GM18505 (cell line): ENCODE data around the gene COL4A3.

ENCODE experiments used
- ATAC-seq: cut with Tn5 transposase; IDR thresholded peaks from one replicate; pipeline ENCODE4 v1.9.1; 2021; ENCODE audit not compliant: unreplicated experiment
- POLR2A ChIP-seq: IDR thresholded peaks from 4 replicates; pipeline ENCODE4 v1.6.1; 2011; ENCODE audit warnings: borderline replicate concordance; ENCODE audit not compliant: insufficient read depth, insufficient read length; ENCODE audit errors: extremely low read depth

COL4A3 gene

DNA sequence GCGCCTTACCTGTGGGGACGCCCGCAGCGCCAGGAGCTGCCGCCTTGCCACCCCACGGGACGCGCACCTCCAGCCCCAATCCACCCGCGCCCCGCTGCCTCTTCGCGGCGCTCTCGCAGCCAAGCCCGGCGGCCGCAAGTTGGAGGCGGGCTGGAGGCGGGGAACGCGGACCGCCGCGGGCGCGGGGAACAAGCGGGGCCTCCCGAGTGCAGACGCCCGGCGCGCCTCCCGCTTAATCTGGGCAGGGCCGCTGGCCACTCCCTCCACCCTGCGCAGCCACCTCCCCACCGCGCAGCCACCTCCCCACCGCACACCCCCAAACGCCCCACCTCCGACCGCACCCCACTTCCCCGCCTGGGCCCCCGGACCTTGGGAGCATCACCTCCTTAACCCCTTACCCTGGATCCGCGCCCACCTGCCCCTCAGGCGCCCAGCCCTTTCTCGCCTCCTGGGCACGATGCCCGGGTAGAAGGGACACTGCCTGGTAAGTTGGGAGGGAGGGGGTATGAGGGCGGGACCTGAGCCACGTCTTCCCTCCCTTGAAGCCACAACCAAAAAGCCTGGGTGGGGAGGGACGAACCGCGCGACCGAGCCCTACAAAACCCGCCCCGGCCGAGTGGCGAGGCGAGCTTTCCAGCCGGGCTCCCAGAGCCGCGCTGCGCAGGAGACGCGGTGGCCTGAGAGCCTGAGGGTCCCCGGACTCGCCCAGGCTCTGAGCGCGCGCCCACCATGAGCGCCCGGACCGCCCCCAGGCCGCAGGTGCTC lies at the start of gene COL4A3, which contains the start of gene COL4A4:
TSS of gene COL4A3 (plus strand) at position 627 of the 765 bp plus-strand sequence. CDS start at position 730, 103 bp downstream.
TSS of gene COL4A4 (minus strand) at position 208 of the 765 bp plus-strand sequence. CDS start 16,722 bp downstream, outside the sequence.
- peak; percentile 60 for ATAC-seq
- TF ChIP-seq POLR2A, result peak; percentile 56

GRCh38 chr2:227115761-227116160 lies 48.7 kb upstream of the COL4A3 start:
- no peak for TF ChIP-seq POLR2A
- no peak for ATAC-seq

DNA sequence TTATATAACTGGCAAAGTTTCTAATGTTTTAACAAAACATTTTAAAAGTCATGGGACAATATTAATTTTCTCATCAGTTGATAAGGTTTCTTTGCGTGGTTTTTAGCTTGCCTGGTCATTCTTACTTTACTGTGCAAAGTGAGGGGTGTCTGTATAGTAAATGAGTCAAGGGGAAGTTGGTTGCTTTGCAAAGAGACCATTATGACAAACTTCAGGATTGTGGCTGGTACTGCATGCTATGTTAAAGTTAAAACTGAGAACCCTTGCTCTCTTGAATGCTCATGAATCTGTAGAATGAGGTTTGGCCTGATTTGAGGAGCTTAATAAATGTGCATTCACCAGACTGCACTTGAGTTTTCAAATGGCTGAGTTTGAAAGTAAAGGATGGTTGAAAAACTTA lies 47.4 kb upstream of the COL4A3 start:
- no peak for TF ChIP-seq POLR2A
- peak; percentile 49 for ATAC-seq

DNA sequence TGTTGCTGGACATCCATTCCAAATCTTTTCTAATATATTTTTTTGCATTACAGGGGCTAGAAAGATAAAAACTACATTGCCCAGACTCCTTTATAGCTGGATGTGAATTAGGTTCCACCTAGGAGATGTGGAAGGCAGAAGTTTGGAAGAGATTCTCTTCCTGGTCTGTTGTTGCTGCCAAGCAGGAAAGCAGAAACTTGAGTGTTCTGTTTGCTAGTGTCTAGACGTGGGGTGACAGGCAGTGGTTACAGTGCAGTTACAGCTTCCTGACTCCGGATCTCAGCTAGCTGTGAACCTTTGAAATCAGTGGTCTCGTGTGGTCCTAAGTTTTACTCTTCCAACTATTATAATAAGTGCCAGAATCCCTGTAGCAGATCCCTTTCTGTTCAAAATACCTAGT lies 46.6 kb upstream of the COL4A3 start:
- no peak for ATAC-seq
- no peak for TF ChIP-seq POLR2A

- no peak for TF ChIP-seq POLR2A
- no peak for ATAC-seq
Measured at GRCh38 chr2:227118353-227118752, 46.1 kb upstream of the COL4A3 start.

GRCh38 chr2:227123697-227124096 lies 40.7 kb upstream of the COL4A3 start:
- no peak for TF ChIP-seq POLR2A
- ATAC-seq, result no peak

DNA sequence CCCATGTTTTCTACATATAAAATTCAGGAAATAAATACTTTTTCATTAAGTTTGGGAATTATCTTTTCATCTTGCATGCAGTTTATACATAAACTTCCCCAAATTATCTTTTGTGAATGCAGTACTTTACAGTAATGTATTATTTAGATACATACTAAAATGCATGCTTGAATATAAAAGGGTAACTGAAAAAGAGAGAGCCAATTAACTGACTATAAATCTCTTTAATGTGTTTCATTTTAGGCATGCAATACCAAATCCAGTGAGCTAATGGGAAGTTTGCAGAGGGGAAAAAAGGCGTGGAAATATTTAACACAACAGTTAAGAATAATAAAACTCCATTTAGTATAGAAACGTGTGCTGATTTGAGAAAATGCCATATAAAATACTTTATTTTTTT lies 39.6 kb upstream of the COL4A3 start:
- ATAC-seq, result no peak
- TF ChIP-seq POLR2A, result no peak

GRCh38 chr2:227125506-227125905 lies 38.9 kb upstream of the COL4A3 start:
- ATAC-seq, result no peak
- no peak for TF ChIP-seq POLR2A

GRCh38 chr2:227127201-227127600 lies 37.2 kb upstream of the COL4A3 start:
- no peak for TF ChIP-seq POLR2A
- no peak for ATAC-seq

GRCh38 chr2:227130636-227131035 lies 33.8 kb upstream of the COL4A3 start:
- ATAC-seq, result no peak
- TF ChIP-seq POLR2A, result no peak

- no peak for TF ChIP-seq POLR2A
- ATAC-seq, result no peak
Measured at GRCh38 chr2:227132986-227133385, 31.4 kb upstream of the COL4A3 start.

- ATAC-seq, result no peak
- no peak for TF ChIP-seq POLR2A
Measured at GRCh38 chr2:227134591-227134990, 29.8 kb upstream of the COL4A3 start.

DNA sequence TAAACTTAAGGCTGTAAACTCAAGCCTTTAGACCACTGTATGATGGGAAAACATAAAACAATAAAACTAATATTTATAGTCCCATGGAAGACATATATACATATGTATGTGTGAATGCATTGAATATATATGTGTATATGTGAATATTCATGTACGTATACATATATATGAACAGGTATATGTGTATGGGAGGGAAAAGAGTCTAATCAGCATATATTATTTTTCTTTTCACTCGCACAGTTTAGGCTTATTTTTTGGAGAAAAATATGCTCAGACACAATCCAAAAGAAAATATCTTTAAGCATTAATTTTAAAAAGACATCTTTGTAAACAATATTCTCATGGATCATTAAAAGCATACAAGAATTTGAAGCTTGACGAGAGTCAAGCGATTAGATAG lies 23.1 kb upstream of the COL4A3 start:
- TF ChIP-seq POLR2A, result no peak
- no peak for ATAC-seq

DNA sequence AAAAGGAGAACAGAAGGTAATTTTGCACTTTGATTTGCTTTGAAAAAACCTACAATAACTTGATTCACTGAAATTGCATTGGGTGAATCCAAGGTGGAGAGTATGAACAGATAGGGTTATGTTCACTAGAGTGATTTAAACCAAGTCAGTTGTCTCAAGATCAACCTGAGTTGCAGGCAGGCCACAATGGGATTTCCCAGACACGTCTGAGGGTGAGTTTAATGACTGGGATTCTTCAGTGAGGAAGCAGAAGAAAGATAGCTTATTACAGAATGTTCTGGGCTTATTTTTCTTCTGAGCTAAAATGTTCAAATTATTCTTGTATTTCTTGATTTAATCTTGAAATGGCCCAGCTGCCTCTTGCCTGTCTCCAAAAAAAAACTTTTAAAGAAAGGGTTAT lies 20.5 kb upstream of the COL4A3 start:
- ATAC-seq, result no peak
- TF ChIP-seq POLR2A, result no peak
